Measurements from ENCODE around the gene EPB41L4A.

- no peak for TF ChIP-seq POLR2A (IDR thresholded peaks at IDR 0.05)
- TF ChIP-seq CTCF (IDR thresholded peaks at IDR 0.05): no peak
Measured at GRCh38 chr5:112329419-112330090, 89.5 kb downstream of the EPB41L4A start.
